HL-60 (cell line): ENCODE results near the gene DNM3.

ENCODE experiments used
- DNase-seq, 2 experiments: peaks; one replicate each; pipeline ENCODE4 v3.0.0-alpha.2; 2010 to 2020; ENCODE audit warnings: low read depth in 1 of 2, low spot score in 1 of 2
- H3K27ac ChIP-seq: fragments of 250-450 bp; sonication (Bioruptor Pico); replicated peaks from 2 replicates; pipeline ENCODE4 v1.5.1; 2020; ENCODE audit warnings: mild to moderate bottlenecking, moderate library complexity
- H3K27me3 ChIP-seq: fragments of 250-450 bp; sonication (Bioruptor Pico); 2 replicates; pipeline ENCODE4 v1.5.1; 2021; ENCODE audit warnings: mild to moderate bottlenecking, moderate library complexity; ENCODE audit not compliant: insufficient read depth, poor library complexity, severe bottlenecking
- H3K4me3 ChIP-seq: replicated peaks from 2 replicates; pipeline ENCODE4 v1.5.1; 2011; ENCODE audit warnings: mild to moderate bottlenecking, control low read depth, low read length; ENCODE audit not compliant: insufficient read depth
- GABPA ChIP-seq: IDR thresholded peaks from 2 replicates; pipeline ENCODE4 v1.6.1; 2012; ENCODE audit warnings: low read depth
- POLR2AphosphoS5 ChIP-seq: IDR thresholded peaks from 2 replicates; pipeline ENCODE4 v1.6.1; 2012; ENCODE audit warnings: low read depth
- REST ChIP-seq: IDR thresholded peaks from 2 replicates; pipeline ENCODE4 v1.6.1; 2012; ENCODE audit warnings: low read depth; ENCODE audit not compliant: insufficient replicate concordance
- SPI1 ChIP-seq: IDR thresholded peaks from 2 replicates; pipeline ENCODE4 v1.6.1; 2012; ENCODE audit warnings: low read depth, mild to moderate bottlenecking, borderline replicate concordance
- TF ChIP-seq, protein P1 (sequence below): IDR thresholded peaks from one replicate; pipeline ENCODE4 v1.5.1; 2011; ENCODE audit warnings: low read length, control low read depth, inconsistent platforms; ENCODE audit not compliant: insufficient read depth

Gene DNM3

GRCh38 chr1:172121081-172121717, 279.9 kb downstream of the DNM3 start:
- DNase-seq: no peak
- TF ChIP-seq REST (no peak), POLR2AphosphoS5 (no peak), GABPA (no peak), SPI1 (no peak)
- TF ChIP-seq, protein P1, sequence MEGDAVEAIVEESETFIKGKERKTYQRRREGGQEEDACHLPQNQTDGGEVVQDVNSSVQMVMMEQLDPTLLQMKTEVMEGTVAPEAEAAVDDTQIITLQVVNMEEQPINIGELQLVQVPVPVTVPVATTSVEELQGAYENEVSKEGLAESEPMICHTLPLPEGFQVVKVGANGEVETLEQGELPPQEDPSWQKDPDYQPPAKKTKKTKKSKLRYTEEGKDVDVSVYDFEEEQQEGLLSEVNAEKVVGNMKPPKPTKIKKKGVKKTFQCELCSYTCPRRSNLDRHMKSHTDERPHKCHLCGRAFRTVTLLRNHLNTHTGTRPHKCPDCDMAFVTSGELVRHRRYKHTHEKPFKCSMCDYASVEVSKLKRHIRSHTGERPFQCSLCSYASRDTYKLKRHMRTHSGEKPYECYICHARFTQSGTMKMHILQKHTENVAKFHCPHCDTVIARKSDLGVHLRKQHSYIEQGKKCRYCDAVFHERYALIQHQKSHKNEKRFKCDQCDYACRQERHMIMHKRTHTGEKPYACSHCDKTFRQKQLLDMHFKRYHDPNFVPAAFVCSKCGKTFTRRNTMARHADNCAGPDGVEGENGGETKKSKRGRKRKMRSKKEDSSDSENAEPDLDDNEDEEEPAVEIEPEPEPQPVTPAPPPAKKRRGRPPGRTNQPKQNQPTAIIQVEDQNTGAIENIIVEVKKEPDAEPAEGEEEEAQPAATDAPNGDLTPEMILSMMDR: no peak
- no peak overlapping the region for H3K27ac ChIP-seq
- no peak overlapping the region for H3K4me3 ChIP-seq
- H3K27me3 ChIP-seq: no peaks in the 10 kb centered on the region

DNA sequence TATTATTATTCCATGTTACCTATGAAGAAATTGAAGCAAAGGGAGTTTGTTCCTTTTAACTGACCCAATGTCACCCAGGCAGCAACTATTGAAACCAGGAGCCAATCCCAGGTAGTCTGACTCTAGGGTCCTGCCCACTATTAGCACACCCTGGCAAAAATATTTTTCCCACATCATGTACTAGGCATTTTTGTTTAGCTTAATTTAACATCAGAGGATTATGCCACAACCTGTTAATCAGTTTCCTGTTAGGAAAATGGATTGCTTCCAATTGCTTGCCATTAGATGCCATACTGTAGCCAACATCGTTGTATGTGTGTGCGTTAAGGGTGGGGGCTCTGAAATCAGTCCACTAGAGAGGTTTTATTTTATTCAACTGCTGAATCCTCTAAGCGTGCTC, 281.1 kb downstream of the DNM3 start:
- H3K4me3 ChIP-seq: no peak overlapping the region
- no peak overlapping the region for H3K27ac ChIP-seq
- no peaks in the 10 kb centered on the region for H3K27me3 ChIP-seq
- no peak for TF ChIP-seq REST
- TF ChIP-seq SPI1: no peak
- TF ChIP-seq, protein P1: no peak
- TF ChIP-seq GABPA: no peak
- TF ChIP-seq POLR2AphosphoS5: no peak
- no peak for DNase-seq

DNA sequence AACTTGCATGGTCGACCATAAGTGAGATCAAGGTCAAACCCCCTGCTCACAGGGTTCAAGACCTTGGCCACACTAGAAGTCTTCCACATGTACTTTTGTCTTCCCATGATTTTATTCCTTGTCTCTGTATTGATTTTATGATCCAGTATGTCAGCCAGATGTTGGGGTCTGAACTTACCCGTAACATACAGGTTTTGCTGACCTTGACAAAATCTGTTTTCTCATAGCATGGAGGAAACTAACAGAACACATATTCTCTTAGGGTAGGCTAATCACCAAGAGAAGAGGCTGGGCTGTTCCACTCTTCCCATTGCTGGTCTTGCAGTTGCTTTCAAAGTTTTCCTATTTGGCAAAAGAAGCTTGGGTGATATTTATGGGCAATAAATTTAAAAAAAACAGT, 284.0 kb downstream of the DNM3 start:
- H3K27ac ChIP-seq: no peak overlapping the region
- no peaks in the 10 kb centered on the region for H3K27me3 ChIP-seq
- no peak overlapping the region for H3K4me3 ChIP-seq
- TF ChIP-seq SPI1: no peak
- TF ChIP-seq POLR2AphosphoS5: no peak
- TF ChIP-seq REST: no peak
- TF ChIP-seq, protein P1: no peak
- TF ChIP-seq GABPA: no peak
- DNase-seq: no peak
